ENCODE data around the gene SLC25A38.

SLC25A38 gene

GRCh38 chr3:39376959-39377634 lies 6.1 kb upstream of the SLC25A38 start:
- in situ Hi-C loops (cut with MboI; ENCODE audit: low sequenced_read_pairs): no loop called here

GRCh38 chr3:39378088-39378487 lies 5.1 kb upstream of the SLC25A38 start:
- in situ Hi-C loops (cut with MboI; ENCODE audit: low sequenced_read_pairs): no loop called here

GRCh38 chr3:39378957-39379777 lies 4.0 kb upstream of the SLC25A38 start:
- in situ Hi-C loops (cut with MboI; ENCODE audit: low sequenced_read_pairs): no loop called here

GRCh38 chr3:39379778-39380155 lies 3.4 kb upstream of the SLC25A38 start:
- in situ Hi-C loops (cut with MboI; ENCODE audit: low sequenced_read_pairs): no loop called here

- in situ Hi-C loops (cut with MboI; ENCODE audit: low sequenced_read_pairs): no loop called here
These were observed 1.7 kb upstream of the SLC25A38 start for GRCh38 chr3:39381432-39381831.

GRCh38 chr3:39383881-39384664 lies 903 bp downstream of the SLC25A38 start:
- in situ Hi-C loops (cut with MboI; ENCODE audit: low sequenced_read_pairs): no loop called here

GRCh38 chr3:39384665-39385000 lies 1.5 kb downstream of the SLC25A38 start:
- in situ Hi-C loops (cut with MboI; ENCODE audit: low sequenced_read_pairs): no loop called here

GRCh38 chr3:39385456-39386090 lies 2.4 kb downstream of the SLC25A38 start:
- in situ Hi-C loops (cut with MboI; ENCODE audit: low sequenced_read_pairs): no loop called here

DNA sequence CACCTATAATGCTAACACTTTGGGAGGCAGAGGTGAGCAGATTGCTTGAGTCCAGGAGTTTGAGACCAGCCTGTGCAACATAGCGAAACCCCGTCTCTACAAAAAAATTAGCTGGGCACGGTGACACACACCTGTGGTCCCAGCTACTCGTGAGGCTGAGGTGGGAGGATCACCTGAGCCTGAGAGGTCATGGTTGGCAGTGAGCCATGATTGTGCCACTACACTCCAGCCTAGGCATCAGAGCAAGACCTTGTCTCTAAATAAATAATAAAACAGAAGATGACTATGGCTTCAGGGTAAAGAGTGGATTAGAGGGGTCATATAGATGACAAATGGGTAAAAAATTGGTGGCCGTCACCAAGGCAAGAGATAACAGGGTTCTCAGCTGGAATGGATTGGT lies 3.1 kb downstream of the SLC25A38 start:
- in situ Hi-C loops (cut with MboI; ENCODE audit: low sequenced_read_pairs): no loop called here

GRCh38 chr3:39387411-39387975 lies 4.3 kb downstream of the SLC25A38 start:
- in situ Hi-C loops (cut with MboI; ENCODE audit: low sequenced_read_pairs): no loop called here

DNA sequence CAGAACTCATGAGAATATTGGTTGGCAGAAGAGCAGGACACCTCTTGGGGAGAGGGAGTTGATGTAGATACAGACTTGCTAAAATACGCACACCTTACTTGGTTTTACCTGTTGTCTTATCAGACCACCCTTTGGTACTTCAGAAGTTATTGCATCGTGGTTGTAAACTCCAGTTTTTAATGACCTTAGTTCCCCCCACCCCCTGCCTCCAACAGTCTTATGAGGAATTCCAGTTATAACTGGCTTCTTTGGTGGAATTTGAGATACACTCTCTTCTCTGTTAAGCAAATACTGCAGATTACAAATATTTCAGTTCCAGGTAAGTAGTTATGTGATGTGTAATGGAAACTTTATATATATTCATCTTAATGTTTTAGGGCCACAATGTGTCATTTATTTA lies 5.0 kb downstream of the SLC25A38 start:
- in situ Hi-C loops (cut with MboI; ENCODE audit: low sequenced_read_pairs): no loop called here

- in situ Hi-C loops (cut with MboI; ENCODE audit: low sequenced_read_pairs): no loop called here
These were observed 5.6 kb downstream of the SLC25A38 start for GRCh38 chr3:39388741-39389248.

GRCh38 chr3:39390181-39390580 lies 7.0 kb downstream of the SLC25A38 start:
- in situ Hi-C loops (cut with MboI; ENCODE audit: low sequenced_read_pairs): no loop called here

GRCh38 chr3:39396690-39397089 lies 13.5 kb downstream of the SLC25A38 start:
- in situ Hi-C loops (cut with MboI; ENCODE audit: low sequenced_read_pairs): no loop called here

GRCh38 chr3:39398700-39399099 lies 15.5 kb downstream of the SLC25A38 start:
- in situ Hi-C loops (cut with MboI; ENCODE audit: low sequenced_read_pairs): no loop called here

GRCh38 chr3:39401983-39402382 lies 18.8 kb downstream of the SLC25A38 start:
- in situ Hi-C loops (cut with MboI; ENCODE audit: low sequenced_read_pairs): no loop called here

- in situ Hi-C loops (cut with MboI; ENCODE audit: low sequenced_read_pairs): no loop called here
These were observed 21.9 kb downstream of the SLC25A38 start for GRCh38 chr3:39404943-39405686.

- in situ Hi-C loops (cut with MboI; ENCODE audit: low sequenced_read_pairs): no loop called here
These were observed 22.7 kb downstream of the SLC25A38 start for GRCh38 chr3:39405687-39406367.

Measured in HL-60/S4 (cell line).